NCI-H2227 treated with DMSO at 0.1 percent for 48 hours (cell line): Measurements from ENCODE around the gene SLC38A1.
"Not testable (repeated sequence)": the region's sequence is repeated elsewhere in the genome, so short reads cannot be mapped to it uniquely, and the experiment has no call there.

ENCODE experiments used
- DNase-seq: peaks from one replicate; lab custom pipeline; 2025; lab: John Stamatoyannopoulos, UW

SLC38A1 gene

DNA sequence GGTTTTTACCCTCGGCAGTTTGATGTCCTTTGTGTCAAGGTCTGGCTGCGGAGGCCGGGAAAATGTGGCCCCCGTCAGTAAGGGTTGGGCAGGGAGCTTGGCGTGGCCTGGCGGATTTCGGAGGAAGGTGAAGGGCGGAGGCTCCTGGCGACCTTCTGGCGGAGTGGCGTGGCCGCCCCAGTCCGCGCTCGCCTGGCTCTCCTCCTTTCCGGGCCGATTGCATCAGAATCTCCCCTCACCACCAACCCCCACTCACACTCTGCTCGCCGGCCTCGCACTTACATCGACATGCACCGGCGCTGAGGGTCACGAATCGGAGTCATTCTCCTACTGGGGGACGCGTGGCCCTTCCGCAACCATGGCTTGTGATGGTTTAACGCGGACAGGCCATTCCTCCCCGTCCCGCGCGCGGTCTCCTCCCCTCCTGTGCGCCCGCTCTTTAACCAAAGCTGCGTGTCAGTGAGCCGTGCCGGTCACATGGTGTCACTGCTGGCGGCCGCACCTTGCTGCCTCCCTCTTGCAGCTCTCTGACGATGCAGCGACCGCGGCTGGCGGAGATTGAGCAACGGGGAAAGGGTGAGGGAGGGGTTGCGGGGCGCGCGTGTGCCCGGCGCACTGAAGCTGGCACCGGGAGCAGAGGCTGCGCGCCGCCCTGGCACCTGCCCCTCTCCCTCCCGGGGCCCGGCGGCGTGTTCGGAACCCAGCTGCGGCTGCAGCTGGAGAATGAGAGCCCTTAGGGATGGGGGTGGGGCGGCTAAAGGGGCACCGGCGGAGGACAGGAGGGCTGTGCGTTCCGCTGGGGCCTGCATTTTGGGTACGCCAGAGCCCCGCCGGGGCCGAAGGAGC lies at the start of gene SLC38A1:
SLC38A1 (minus strand) TSS at position 461 of the 846 bp plus-strand sequence. CDS start 29,243 bp downstream, outside the sequence.
- peak; percentile 46 for DNase-seq

- no peak for DNase-seq
These were observed 49.2 kb upstream of the SLC38A1 start for GRCh38 chr12:46318037-46318436.

- DNase-seq, result no peak
These were observed 35.2 kb upstream of the SLC38A1 start for GRCh38 chr12:46304070-46304469.

DNA sequence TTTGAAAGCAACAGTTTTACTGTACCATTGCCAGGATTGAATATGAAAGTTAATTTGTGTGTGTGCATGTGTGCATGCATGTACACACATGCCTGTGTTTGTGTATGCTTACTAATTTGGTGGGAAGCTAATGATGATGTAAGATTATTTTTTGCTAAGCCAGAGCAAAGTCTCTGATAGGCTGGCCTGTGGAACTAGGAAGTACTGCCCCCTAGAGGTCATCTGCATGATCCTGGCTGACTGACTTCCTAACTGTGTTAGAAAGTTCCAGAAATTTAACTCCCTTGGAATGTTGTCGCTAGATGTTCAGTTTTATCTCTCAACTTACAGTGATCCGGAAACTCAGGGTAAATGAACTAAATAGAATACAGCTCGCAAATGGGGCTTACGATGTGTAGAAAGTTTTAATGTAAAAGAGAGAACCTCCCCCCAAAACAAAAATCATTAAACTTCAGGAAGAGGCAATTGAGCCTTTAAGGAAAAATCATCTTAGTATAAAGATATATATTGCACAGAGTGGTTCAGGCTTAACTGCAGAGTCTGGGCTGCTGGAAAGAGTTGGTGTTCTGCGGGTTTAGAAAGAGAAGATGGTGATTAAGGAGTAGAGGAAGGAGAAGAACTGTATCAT lies 34.3 kb upstream of the SLC38A1 start:
- no peak for DNase-seq

GRCh38 chr12:46300910-46301309 lies 32.1 kb upstream of the SLC38A1 start:
- no peak for DNase-seq

DNA sequence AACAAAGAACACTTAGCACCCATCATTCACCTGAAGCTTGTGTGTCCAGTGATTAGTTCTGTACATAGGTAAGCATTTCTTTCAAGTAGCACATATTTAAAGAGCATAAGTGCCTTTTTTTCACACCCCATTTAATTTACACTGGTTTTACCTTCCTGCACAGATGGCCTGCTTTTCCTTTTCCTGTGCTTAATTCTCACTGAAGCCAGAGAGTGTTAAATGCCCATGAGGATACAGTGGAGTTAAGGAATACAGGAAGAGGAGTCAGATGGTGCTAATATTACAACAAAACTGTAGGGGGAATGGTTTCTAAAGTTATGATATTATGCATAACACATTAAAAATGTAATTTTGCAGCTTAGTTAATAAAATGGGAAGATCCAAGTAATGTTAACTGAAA lies 31.0 kb upstream of the SLC38A1 start:
- no peak for DNase-seq

DNA sequence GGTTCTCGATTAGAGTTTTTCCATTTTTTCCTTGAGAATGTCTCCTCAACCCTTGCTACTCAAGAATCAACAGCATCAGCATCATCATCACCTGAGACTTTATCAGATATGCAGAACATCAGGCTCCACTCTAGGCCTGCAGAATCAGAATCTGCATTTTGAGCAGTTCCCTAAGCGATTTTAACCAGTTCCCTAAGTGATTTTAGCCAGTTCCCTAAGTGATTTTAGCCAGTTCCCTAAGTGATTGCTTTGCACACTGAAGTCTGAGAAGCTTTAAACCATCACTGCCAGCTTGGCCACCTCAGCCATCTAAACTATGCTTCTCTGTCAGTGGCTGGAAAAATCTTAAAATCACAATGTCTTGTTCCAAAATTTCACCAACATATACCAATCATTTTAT lies 29.4 kb upstream of the SLC38A1 start:
- DNase-seq, result no peak

DNA sequence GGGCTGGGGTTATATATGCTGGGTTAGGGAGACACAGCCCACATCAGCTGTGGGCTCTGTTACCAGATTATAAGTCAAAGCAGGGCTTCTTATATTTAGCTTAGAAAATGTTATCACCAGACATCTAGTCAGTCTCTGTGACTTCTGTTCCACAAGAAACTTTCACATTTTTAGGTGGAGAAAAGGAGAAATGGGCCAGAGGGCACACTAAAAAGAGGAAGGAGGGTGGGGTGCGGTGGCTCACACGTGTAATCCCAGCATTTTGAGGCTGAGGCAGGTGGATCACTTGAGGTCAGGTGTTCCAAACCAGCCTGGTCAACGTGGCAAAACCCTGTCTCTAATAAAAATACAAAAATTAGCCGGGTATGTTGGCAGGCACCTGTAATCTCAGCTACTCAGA lies 28.0 kb upstream of the SLC38A1 start:
- no peak for DNase-seq

DNA sequence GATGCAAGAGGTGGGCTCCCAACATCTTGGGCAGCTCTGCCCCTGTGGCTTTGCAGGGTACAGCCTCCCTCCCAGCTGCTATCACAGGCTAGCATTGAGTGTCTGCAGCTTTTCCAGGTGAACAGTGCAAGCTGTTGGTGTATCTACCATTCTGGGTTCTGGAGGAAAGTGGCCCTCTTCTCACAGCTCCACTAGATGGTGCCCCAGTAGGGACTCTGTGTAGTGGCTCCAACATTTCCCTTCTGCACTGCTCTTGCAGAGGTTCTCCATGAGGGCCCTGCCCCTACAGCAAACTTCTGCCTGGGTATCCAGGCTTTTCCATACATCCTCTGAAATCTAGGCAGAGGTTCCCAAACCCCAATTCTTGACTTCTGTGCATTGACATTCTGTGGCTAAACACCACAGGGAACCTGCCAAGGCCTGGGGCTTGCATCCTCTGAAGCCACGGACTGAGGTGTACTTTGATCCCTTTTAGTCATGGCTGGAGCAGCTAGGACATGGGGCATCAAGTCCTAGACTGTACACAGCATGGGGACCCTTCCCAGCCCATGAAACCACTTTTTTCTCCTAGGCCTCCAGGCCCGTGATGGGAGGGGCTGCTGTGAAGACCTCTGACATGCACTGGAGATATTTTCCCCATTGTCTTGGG lies 24.0 kb upstream of the SLC38A1 start:
- no peak for DNase-seq

DNA sequence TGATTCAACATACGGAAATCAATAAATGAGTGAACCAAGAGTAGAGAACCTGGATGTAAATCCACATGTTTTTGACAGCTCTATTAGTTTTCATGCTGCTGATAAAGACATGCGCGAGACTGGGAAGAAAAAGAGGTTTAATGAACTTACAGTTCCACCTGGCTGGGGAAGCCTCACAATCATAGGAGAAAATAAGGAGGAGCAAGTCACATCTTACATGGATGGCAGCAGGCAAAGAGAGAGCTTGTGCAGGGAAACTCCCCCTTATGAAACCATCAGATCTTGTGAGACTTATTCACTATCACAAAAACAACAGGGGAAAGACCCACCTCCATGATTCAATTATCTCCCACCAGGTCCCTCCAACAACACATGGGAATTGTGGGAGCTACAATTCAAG lies 23.1 kb upstream of the SLC38A1 start:
- not testable (repeated sequence) for DNase-seq

DNA sequence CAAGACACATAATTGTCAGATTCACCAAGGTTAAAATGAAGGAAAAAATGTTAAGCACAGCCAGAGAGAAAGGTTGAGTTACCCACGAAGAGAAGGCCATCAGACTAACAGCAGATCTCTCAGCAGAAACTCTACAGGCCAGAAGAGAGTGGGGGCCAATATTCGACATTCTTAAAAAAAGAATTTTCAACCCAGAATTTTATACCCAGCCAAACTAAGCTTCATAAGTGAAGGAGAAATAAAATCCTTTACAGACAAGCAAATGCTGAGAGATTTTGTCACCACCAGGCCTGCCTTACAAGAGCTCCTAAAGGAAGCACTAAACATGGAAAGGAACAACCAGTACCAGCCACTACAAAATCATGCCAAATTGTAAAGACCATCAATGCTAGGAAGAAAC lies 16.3 kb upstream of the SLC38A1 start:
- not testable (repeated sequence) for DNase-seq

GRCh38 chr12:46282829-46283228 lies 14.0 kb upstream of the SLC38A1 start:
- DNase-seq, result no peak

GRCh38 chr12:46276756-46277155 lies 7.9 kb upstream of the SLC38A1 start:
- no peak for DNase-seq

- no peak for DNase-seq
These were observed 3.0 kb upstream of the SLC38A1 start for GRCh38 chr12:46271863-46272262.

GRCh38 chr12:46269429-46270241 lies 792 bp upstream of the SLC38A1 start:
- peak; percentile 23 for DNase-seq

DNA sequence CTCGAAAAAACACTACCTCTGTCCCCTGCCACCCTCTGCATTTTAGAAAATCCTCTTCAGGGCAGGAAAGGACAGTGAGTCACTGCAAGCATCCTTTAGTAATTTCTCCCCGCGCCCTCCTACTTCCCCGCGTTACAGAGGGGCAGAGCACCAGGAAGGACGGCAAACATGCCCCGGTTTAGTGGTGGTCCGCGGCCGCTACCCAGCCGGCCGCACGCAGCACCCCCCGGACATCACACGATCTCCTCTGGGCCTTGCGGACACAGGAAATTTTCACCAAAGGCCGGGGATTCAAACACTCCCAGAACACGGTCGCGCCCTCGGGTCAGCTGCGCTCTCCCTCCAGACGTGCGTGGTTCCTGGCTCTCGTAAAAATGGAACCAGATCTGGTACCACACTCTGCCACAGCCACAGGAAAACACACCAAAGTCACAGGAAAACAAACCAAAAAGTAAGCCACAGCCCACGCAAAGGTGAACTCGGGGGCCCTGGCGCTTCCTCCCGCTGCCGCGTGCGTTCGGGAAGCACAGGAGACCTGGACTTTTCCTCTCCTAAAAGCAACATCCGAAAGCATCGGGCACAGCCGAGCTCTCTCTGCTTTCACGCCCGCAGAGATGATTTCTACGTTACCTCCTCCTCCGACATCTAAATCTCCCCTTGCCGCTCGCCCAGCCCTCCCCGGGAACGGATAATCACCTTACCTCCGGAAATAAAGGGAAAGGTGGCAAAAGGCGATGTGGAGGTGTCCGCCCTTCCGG lies 839 bp downstream of the SLC38A1 start:
- no peak for DNase-seq

- DNase-seq, result peak; percentile 22
These were observed 1.3 kb downstream of the SLC38A1 start for GRCh38 chr12:46267575-46267824.

DNA sequence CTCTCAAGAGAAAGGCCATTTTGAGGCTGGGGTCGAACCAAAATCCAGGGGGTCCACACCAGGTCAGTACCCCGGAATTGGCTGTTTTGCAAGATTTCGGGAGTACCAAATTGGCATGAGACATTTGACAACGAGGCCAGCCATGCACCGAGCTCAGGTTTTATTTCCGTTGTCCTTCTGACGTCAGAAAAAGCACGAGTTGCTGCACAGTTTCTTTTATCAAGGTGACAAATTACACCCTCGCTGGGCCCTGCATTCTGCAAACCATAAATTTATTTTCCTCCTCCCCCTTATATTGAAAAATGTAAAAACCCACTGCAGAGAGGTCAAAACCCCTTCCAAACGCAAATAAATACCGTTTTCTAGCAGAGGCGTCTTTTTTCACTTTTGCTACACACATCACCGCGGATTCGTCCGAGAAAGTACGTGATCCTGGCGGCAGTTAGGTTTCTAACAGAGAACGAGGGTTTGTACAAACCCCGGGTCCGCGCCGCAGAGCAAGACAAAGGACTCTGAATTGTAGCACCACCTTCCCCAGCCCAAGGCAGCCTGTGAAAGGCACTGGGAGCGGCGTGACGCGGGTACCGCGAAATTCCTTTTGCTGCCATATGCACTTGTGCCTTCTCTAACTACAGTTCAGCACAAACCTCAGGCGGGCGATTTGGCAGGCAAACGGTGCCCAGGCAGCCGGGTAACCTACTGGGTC lies 1.8 kb downstream of the SLC38A1 start:
- DNase-seq, result peak; percentile 49

GRCh38 chr12:46266382-46266791 lies 2.5 kb downstream of the SLC38A1 start:
- peak; percentile 31 for DNase-seq

- no peak for DNase-seq
These were observed 3.1 kb downstream of the SLC38A1 start for GRCh38 chr12:46265734-46266133.

GRCh38 chr12:46265102-46265501 lies 3.7 kb downstream of the SLC38A1 start:
- no peak for DNase-seq
